ENCODE measurements around the gene ERCC1.

DNA sequence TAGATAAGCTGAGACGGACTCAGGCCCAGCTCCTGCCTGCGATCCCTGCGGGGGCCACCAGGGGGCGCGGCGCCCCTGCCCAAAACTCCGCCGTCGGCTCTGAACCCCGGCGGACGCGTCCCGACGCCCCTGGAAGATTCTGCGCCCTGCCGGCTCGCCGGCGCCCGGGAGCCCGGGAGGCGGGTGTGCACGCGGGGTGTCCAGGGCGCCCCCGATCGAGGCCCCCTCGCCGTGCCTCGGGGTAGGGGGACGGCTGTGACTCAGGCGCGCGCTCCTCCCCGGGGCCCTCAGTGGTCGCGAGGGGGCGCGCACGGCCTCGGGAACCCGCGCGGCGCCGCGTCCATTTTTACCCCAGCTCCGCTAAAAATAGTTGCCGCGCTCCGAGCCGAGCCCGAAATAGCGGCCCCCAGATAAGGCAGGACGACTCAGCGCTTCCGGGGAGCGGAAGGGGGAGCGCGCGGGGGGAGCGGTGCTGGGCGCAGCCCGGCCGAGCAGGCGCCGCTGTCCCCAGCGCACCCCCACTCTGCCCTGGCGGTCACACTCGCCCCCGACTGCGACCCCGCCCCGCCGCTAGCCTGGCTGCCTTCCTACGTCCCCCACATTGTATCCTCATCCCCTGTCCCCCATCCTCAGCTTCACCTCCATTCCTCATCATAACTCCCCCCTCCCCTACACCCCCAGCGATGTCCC, 16.0 kb upstream of the ERCC1 start:
- TF ChIP-seq MBNL3 (CRISPR knock-in tag; conservative IDR thresholded peaks at IDR 0.05), result no peak
- TF ChIP-seq, protein P1, sequence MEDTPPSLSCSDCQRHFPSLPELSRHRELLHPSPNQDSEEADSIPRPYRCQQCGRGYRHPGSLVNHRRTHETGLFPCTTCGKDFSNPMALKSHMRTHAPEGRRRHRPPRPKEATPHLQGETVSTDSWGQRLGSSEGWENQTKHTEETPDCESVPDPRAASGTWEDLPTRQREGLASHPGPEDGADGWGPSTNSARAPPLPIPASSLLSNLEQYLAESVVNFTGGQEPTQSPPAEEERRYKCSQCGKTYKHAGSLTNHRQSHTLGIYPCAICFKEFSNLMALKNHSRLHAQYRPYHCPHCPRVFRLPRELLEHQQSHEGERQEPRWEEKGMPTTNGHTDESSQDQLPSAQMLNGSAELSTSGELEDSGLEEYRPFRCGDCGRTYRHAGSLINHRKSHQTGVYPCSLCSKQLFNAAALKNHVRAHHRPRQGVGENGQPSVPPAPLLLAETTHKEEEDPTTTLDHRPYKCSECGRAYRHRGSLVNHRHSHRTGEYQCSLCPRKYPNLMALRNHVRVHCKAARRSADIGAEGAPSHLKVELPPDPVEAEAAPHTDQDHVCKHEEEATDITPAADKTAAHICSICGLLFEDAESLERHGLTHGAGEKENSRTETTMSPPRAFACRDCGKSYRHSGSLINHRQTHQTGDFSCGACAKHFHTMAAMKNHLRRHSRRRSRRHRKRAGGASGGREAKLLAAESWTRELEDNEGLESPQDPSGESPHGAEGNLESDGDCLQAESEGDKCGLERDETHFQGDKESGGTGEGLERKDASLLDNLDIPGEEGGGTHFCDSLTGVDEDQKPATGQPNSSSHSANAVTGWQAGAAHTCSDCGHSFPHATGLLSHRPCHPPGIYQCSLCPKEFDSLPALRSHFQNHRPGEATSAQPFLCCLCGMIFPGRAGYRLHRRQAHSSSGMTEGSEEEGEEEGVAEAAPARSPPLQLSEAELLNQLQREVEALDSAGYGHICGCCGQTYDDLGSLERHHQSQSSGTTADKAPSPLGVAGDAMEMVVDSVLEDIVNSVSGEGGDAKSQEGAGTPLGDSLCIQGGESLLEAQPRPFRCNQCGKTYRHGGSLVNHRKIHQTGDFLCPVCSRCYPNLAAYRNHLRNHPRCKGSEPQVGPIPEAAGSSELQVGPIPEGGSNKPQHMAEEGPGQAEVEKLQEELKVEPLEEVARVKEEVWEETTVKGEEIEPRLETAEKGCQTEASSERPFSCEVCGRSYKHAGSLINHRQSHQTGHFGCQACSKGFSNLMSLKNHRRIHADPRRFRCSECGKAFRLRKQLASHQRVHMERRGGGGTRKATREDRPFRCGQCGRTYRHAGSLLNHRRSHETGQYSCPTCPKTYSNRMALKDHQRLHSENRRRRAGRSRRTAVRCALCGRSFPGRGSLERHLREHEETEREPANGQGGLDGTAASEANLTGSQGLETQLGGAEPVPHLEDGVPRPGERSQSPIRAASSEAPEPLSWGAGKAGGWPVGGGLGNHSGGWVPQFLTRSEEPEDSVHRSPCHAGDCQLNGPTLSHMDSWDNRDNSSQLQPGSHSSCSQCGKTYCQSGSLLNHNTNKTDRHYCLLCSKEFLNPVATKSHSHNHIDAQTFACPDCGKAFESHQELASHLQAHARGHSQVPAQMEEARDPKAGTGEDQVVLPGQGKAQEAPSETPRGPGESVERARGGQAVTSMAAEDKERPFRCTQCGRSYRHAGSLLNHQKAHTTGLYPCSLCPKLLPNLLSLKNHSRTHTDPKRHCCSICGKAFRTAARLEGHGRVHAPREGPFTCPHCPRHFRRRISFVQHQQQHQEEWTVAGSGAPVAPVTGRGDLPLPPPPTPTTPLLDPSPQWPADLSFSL (CRISPR knock-in tag; IDR thresholded peaks at IDR 0.05), result no peak
- no peak for TF ChIP-seq ATF1 (CRISPR knock-in tag; IDR thresholded peaks at IDR 0.05)
- TF ChIP-seq KLF9 (CRISPR knock-in tag; IDR thresholded peaks at IDR 0.05; ENCODE audit: low read depth), result no peak
- TF ChIP-seq MYC (CRISPR knock-in tag; IDR thresholded peaks at IDR 0.05; ENCODE audit: borderline replicate concordance), result peak; percentile 50; the same call in 1 of the 2 replicates
- TF ChIP-seq REST (IDR thresholded peaks at IDR 0.05; ENCODE audit: borderline replicate concordance in 1 of 2, low read depth in 1 of 2, low read length in 2 of 2), result no peak
- TF ChIP-seq, protein P2, sequence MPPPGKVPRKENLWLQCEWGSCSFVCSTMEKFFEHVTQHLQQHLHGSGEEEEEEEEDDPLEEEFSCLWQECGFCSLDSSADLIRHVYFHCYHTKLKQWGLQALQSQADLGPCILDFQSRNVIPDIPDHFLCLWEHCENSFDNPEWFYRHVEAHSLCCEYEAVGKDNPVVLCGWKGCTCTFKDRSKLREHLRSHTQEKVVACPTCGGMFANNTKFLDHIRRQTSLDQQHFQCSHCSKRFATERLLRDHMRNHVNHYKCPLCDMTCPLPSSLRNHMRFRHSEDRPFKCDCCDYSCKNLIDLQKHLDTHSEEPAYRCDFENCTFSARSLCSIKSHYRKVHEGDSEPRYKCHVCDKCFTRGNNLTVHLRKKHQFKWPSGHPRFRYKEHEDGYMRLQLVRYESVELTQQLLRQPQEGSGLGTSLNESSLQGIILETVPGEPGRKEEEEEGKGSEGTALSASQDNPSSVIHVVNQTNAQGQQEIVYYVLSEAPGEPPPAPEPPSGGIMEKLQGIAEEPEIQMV (CRISPR knock-in tag; IDR thresholded peaks at IDR 0.05; ENCODE audit: low read depth), result no peak
- no peak for TF ChIP-seq ZNF263 (CRISPR knock-in tag; IDR thresholded peaks at IDR 0.05)
- TF ChIP-seq ZNF580 (CRISPR knock-in tag; IDR thresholded peaks at IDR 0.05; ENCODE audit: borderline replicate concordance, low read depth), result peak; percentile 41; the same call in 1 of the 2 replicates
- TF ChIP-seq PAWR (CRISPR knock-in tag; IDR thresholded peaks at IDR 0.05; ENCODE audit: borderline replicate concordance), result no peak
- no peak for TF ChIP-seq DPF2 (CRISPR knock-in tag; IDR thresholded peaks at IDR 0.05; ENCODE audit: borderline replicate concordance, low read depth)
- peak; percentile 98 for TF ChIP-seq RAD21 (CRISPR knock-in tag; IDR thresholded peaks at IDR 0.05)
- no peak for TF ChIP-seq FOXK2 (IDR thresholded peaks at IDR 0.05)
- 0 out of 3 replicates have a peak, but pooled peaks have one; percentile 30 for TF ChIP-seq MXI1 (IDR thresholded peaks at IDR 0.05; ENCODE audit: borderline replicate concordance, low read depth, low read length)
